KMS-11 (cell line): Measurements from ENCODE around the gene QPRT.

Experiments
- H2AFZ ChIP-seq: fragments of 200-600 bp; sonication (generic); 2 replicates; pipeline ENCODE4 v1.6.1; 2016; ENCODE audit warnings: antibody characterized with exemption, mixed run types, low read depth
- H3K27ac ChIP-seq: fragments of 200-600 bp; sonication (generic); 2 replicates; pipeline ENCODE4 v1.6.1; 2016; ENCODE audit warnings: mild to moderate bottlenecking, mixed run types
- H3K27me3 ChIP-seq: fragments of 200-600 bp; sonication (generic); 2 replicates; pipeline ENCODE4 v1.6.1; 2017; ENCODE audit warnings: mild to moderate bottlenecking, low read depth, mixed run types, moderate library complexity; ENCODE audit not compliant: insufficient read depth
- H3K36me3 ChIP-seq: fragments of 200-600 bp; sonication (generic); 2 replicates; pipeline ENCODE4 v1.6.1; 2017; ENCODE audit warnings: mild to moderate bottlenecking, mixed run types; ENCODE audit not compliant: insufficient read depth
- H3K4me1 ChIP-seq: fragments of 200-600 bp; sonication (generic); 2 replicates; pipeline ENCODE4 v1.6.1; 2016; ENCODE audit warnings: mild to moderate bottlenecking, low read depth, mixed run types; ENCODE audit not compliant: poor library complexity, severe bottlenecking
- H3K4me2 ChIP-seq: fragments of 200-600 bp; sonication (generic); 2 replicates; pipeline ENCODE4 v1.7.0; 2016; ENCODE audit warnings: mild to moderate bottlenecking, mixed run types
- H3K4me3 ChIP-seq: fragments of 200-600 bp; sonication (generic); IDR thresholded peaks from 2 replicates; pipeline ENCODE4 v1.6.1; 2017; ENCODE audit warnings: low read depth, low read length, mixed read lengths; ENCODE audit not compliant: insufficient read depth
- H3K79me2 ChIP-seq: fragments of 200-600 bp; sonication (generic); 2 replicates; pipeline ENCODE4 v1.6.1; 2016; ENCODE audit warnings: low read depth, mixed run types; ENCODE audit not compliant: insufficient read depth
- H3K9ac ChIP-seq: fragments of 200-600 bp; sonication (generic); 2 replicates; pipeline ENCODE4 v1.6.1; 2016; ENCODE audit warnings: mild to moderate bottlenecking, mixed run types
- H4K20me1 ChIP-seq: fragments of 200-600 bp; sonication (generic); 2 replicates; pipeline ENCODE4 v1.6.1; 2016; ENCODE audit warnings: mild to moderate bottlenecking, mixed run types; ENCODE audit not compliant: insufficient read depth
- CTCF ChIP-seq: fragments of 200-600 bp; sonication (generic); conservative IDR thresholded peaks from 2 replicates; pipeline ENCODE4 v1.6.1; 2017; ENCODE audit warnings: low read depth, mild to moderate bottlenecking, antibody characterized with exemption, low read length, moderate library complexity, mixed read lengths

The QPRT gene

DNA sequence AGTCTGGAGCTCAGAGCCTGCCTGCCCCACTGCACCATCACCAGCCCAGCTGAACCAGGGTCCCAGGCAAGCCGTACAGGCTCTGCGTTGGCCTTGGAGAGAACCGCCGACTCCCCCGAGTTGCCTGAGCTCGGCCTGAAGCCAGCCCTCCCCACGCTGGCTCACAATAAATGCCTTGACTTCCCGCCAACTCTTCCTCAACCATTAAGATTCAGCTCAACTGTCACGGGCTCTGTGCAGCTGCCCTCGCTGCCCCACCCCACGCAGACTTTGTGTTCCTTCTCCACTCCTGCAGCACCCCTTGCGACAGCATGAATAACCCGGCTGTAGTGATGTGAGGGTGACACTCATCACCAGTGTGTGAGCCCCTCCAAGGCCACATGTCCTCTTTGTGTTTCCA, 4.8 kb upstream of the QPRT start:
- Histone ChIP-seq H3K4me2 (no peak overlapping the region), H3K36me3 (no peaks in the 10 kb centered on the region), H3K4me1 (peaks cover 4% of the 10 kb centered on the region), H3K9ac (no peak overlapping the region), H3K79me2 (no peaks in the 10 kb centered on the region), H3K27me3 (no peaks in the 10 kb centered on the region), H3K4me3 (no peak overlapping the region), H3K27ac (no peak overlapping the region), H2AFZ (no peak overlapping the region), H4K20me1 (no peaks in the 10 kb centered on the region)
- no peak for TF ChIP-seq CTCF

DNA sequence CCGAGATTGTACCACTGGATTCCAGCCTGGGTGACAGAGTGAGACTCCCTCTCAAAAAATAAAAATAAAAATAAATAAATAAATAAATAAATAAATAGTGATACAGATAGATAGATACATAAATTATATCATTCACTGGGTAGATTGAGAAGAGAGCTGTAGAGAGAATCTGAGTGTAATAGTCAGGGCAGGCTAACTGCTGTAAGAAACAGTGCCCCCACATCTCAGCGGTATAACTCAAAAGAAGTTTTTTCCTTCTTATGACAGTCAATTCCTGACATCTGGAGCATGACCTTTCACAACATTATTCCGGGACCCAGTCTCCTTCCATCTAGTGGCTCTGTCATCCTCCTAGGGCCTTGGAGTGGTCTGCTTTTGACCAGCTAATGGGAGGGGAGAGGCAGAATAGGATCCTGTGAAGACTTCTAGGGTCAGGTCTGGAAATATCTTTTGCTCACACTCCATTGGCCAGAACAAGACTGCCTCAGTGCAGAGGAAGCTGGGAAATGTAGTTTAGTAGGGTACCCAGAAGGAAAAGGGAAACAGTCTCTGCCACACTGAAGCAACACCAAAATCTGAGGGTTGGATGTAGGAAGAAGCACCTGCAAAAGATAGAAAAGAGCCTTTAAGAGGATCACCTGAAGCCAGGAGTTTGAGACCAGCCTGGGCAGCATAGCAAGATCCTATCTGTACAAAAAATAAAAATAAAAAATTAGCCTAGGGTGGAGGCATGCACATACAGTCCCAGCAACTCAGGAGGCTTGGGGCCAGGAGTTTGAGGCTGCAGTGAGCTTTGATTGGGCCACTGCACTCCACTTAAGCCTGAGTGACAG, 3.0 kb upstream of the QPRT start:
- Histone ChIP-seq H4K20me1 (no peaks in the 10 kb centered on the region), H3K4me3 (no peak overlapping the region), H2AFZ (peak overlapping the region; percentile 2; the same call in 1 of the 2 replicates), H3K27me3 (no peaks in the 10 kb centered on the region), H3K4me1 (peaks cover 4% of the 10 kb centered on the region), H3K9ac (no peak overlapping the region), H3K4me2 (no peak overlapping the region), H3K27ac (no peak overlapping the region), H3K36me3 (no peaks in the 10 kb centered on the region), H3K79me2 (no peaks in the 10 kb centered on the region)
- TF ChIP-seq CTCF: no peak

DNA sequence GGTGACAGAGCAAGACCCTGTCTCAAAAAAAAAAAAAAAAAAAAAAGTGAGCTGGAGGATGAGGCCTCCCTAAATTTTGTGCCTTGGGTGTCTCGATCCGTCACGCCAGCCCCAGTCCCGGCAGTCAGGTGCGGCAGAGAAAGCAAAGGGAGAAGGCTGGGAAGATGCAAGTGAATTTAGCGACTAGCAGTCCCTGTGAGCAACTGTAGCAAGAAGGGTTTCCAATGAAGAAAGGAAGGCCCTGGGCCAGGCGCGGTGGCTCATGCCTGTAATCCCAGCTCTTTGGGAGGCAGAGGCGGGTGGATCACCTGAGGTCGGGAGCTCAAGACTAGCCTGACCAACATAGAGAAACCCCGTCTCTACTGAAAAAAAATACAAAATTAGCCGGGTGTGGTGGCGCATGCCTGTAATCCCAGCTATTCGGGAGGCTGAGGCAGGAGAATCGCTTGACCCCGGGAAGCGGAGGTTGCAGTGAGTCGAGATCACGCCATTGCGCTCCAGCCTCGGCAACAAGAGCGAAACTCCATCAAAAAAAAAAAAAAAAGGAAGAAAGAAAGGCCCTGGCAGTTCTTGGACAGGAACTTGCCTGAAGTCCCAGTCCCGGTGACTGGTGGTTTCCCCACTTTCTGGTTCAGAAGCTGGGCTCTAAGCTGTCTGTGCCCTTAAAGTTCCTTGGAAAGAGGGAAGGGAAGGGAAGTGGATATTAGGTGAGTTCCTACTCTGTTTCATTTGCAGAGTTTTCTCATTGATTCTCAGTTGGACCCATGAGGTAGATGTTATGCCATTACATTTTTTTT, 1.8 kb upstream of the QPRT start:
- Histone ChIP-seq H3K27ac (no peak overlapping the region), H3K4me2 (no peak overlapping the region), H3K27me3 (no peaks in the 10 kb centered on the region), H3K36me3 (no peaks in the 10 kb centered on the region), H4K20me1 (no peaks in the 10 kb centered on the region), H3K4me1 (peaks cover 4% of the 10 kb centered on the region), H3K9ac (no peak overlapping the region), H2AFZ (no peak overlapping the region), H3K79me2 (no peaks in the 10 kb centered on the region), H3K4me3 (no peak overlapping the region)
- no peak for TF ChIP-seq CTCF

DNA sequence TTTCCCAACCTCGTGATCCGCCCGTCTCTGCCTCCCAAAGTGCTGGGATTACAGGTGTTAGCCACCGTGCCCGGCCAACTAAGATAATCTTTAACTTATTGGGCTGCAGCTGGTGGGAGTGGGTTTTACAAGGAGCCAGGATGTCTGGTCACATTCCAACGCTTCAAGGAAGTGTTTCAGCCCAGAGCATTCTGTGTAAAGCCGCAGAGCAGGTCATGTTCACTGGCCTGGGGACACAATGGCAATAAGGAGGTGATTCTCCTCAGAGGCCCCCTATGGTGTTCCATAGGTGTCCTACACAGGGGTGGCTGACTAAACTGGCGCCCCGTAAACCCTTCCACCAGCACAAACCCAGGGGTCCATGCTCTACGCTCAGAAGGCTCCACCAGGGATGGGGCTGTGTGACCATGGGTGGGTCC, 1.2 kb downstream of the QPRT start:
- Histone ChIP-seq H2AFZ (no peak overlapping the region), H3K36me3 (no peaks in the 10 kb centered on the region), H4K20me1 (no peaks in the 10 kb centered on the region), H3K4me3 (no peak overlapping the region), H3K27ac (no peak overlapping the region), H3K4me2 (no peak overlapping the region), H3K4me1 (peaks cover 4% of the 10 kb centered on the region), H3K27me3 (no peaks in the 10 kb centered on the region), H3K9ac (no peak overlapping the region), H3K79me2 (no peaks in the 10 kb centered on the region)
- TF ChIP-seq CTCF: no peak
